UCSD-AML1 (cell line): ENCODE results near the gene GUSB.

Experiments
- DNase-seq: peaks from one replicate; lab custom pipeline; 2025; ENCODE audit not compliant: unreplicated experiment; lab: John Stamatoyannopoulos, UW

GUSB gene

DNA sequence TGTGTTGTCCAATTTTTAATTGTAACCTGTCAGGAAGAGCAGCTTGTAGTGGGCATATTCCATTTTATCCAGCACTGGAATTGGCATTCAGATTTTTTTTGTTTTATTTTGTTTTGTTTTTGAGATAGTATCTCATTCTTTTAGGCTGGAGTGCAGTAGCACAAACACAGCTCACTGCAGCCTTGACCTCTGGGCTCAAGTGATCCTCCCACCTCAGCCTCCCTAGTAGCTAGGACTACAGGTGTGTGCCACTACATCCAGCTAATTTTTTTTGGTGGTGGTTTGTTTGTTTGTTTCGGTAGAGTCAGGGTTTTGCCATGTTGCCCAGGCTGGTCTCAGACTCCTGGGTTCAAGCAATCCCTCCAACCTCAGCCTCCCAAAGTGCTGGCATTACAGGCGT is 44.7 kb downstream of the GUSB start:
- DNase-seq, result no peak

DNA sequence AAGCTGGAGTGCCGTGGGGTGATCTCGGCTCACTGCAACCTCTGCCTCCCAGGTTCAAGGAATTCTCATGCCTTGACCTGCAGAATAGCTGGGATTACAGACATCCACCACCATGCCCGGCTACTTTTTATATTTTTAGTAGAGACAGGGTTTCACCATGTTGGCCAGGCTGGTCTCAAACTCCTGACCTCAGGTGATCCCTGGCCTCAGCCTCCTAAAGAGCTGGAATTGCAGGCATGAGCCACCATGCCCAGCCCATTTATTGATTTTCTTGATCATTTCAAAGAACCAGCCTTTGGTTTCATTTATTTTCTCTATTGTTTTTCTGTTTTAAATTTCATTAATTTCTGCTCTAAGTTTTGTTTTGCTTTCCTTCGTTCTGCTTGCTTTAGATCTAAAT is 50.3 kb downstream of the GUSB start:
- DNase-seq, result no peak

- DNase-seq, result no peak
These were observed 54.2 kb downstream of the GUSB start for GRCh38 chr7:65927489-65928448.

- DNase-seq, result no peak
These were observed 55.4 kb downstream of the GUSB start for GRCh38 chr7:65926588-65926987.

DNA sequence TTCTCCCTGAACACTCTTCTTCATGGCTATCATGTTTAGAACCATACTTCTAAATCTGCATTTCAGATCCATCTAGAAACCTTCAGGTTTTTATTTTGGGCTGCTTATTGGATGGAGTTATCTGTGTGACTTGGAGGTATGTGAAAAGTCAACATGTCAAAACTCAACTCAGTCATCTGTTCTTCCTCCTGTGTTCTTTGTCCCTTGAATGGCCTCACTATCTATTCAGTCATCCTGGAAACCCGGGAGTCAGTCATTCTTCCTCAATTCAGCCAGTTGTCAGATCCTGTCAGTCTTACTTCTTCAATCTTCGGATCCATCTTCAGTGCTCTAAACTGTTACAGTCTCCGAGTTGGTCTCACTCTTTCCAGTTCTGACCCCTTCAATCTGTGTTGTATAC is 57.0 kb downstream of the GUSB start:
- no peak for DNase-seq

DNA sequence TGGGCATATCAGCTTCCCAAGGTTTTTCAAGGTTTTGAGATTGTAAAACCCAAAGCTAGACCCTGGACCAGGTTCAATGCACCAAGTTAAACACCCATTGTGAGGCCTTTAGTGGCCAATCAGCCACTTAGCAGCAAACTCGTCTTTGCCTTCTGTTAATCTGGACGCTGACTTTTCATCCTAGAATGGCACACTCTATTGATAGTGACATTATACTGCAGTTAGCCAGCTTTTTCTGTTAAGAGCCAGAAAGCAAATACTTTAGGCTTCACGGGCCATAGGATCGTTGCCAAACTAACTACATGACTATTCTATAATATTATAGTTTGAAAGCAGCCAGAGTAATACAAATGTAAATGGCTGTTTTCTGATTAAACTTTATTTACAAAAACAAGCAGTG is 57.8 kb downstream of the GUSB start:
- DNase-seq, result no peak

- no peak for DNase-seq
These were observed 58.7 kb downstream of the GUSB start for GRCh38 chr7:65923316-65923715.

DNA sequence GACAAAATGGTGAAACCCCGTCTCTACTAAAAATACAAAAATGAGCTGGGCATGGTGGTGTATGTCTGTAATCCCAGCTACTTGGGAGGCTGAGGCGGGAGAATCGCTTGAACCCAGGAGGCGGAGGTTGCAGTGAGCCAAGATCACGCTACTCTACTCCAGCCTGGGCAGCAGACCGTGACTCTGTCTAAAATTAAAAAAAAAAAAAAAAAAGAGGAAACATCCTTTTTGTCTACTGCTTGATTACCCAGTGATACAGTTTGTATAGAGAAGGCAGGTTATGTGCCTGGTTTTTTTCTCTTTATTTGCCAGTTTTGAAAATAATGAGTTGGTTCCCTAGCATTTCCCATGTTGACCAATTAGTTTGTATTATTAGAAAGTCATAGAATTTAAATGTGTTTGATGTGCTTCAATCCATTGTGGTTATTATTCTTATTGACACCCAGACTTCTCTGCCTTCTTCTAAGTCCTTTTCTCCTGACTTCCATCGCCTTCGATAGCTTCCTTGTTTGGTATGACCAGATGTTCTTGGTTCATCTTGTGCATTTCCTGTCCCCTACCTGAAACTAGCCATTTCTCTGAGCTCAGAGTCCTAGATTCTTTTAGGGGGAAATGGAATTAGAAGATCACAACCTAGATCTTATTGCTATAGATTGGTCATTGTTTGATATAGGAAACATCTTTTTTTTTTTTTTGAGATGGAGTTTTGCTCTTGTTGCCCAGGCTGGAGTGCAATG is 65.9 kb downstream of the GUSB start:
- no peak for DNase-seq

DNA sequence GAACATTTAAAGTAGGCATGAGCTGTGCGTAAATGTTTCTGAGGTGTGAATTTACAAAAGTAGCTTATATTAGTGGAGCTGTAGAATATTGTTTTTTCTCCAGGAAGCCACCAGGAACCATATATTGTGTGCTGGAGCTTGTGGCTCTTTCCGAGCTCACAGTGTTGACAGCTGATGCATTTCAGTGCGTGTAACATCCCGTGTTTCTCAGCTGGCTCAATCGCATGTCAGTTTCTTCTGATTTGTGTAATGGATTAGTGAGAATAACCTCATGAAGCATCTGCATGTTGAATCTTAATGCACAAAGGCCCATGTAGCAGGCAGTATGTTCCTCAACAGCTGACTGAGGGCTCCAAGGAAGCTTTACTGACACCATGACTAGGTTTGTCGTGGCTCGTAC is 69.8 kb downstream of the GUSB start:
- DNase-seq, result no peak
